ENCODE data around the gene DCP1A.
"Not testable (repeated sequence)": the region's sequence is repeated elsewhere in the genome, so short reads cannot be mapped to it uniquely, and the experiment has no call there.

DCP1A gene

GRCh38 chr3:53350652-53351051, 3.3 kb upstream of the DCP1A start:
- DNase-seq (ENCODE audit: low read depth in 1 of 2, low spot score in 1 of 2): peak in 1 of 2 experiments; percentile 18

GRCh38 chr3:53348118-53348517, 775 bp upstream of the DCP1A start:
- DNase-seq (ENCODE audit: low read depth in 1 of 2, low spot score in 1 of 2); in situ Hi-C loops (cut with HindIII; ENCODE audit: low pct_unique_long_range_greater_than_20kb, low sequenced_read_pairs): not testable (repeated sequence)

More at GRCh38 chr3:53350652-53351051, 3.3 kb upstream of the DCP1A start:
- TF ChIP-seq JUND (IDR thresholded peaks at IDR 0.05; ENCODE audit: low read depth): no peak
- in situ Hi-C loops (cut with HindIII; ENCODE audit: low pct_unique_long_range_greater_than_20kb, low sequenced_read_pairs): no loop called here

GRCh38 chr3:53346922-53347260, 452 bp downstream of the DCP1A start:
- DNase-seq (ENCODE audit: low read depth in 1 of 2, low spot score in 1 of 2): peak in 1 of 2 experiments; percentile 6
- in situ Hi-C loops (cut with HindIII; ENCODE audit: low pct_unique_long_range_greater_than_20kb, low sequenced_read_pairs): no loop called here
- no peak for TF ChIP-seq JUND (IDR thresholded peaks at IDR 0.05; ENCODE audit: low read depth)

GRCh38 chr3:53346514-53346913, 829 bp downstream of the DCP1A start:
- in situ Hi-C loops (cut with HindIII; ENCODE audit: low pct_unique_long_range_greater_than_20kb, low sequenced_read_pairs): no loop called here
- no peak for DNase-seq (ENCODE audit: low read depth in 1 of 2, low spot score in 1 of 2)
- TF ChIP-seq JUND (IDR thresholded peaks at IDR 0.05; ENCODE audit: low read depth): no peak

- TF ChIP-seq JUND (IDR thresholded peaks at IDR 0.05; ENCODE audit: low read depth): no peak
- in situ Hi-C loops (cut with HindIII; ENCODE audit: low pct_unique_long_range_greater_than_20kb, low sequenced_read_pairs): no loop called here
- DNase-seq (ENCODE audit: low read depth in 1 of 2, low spot score in 1 of 2): no peak
These were observed 5.0 kb downstream of the DCP1A start for GRCh38 chr3:53342353-53342752.

GRCh38 chr3:53337167-53337940, 10.0 kb downstream of the DCP1A start:
- no peak for TF ChIP-seq JUND (IDR thresholded peaks at IDR 0.05; ENCODE audit: low read depth)
- in situ Hi-C loops (cut with HindIII; ENCODE audit: low pct_unique_long_range_greater_than_20kb, low sequenced_read_pairs): no loop called here

GRCh38 chr3:53334742-53335141, 12.6 kb downstream of the DCP1A start:
- no peak for TF ChIP-seq JUND (IDR thresholded peaks at IDR 0.05; ENCODE audit: low read depth)
- DNase-seq (ENCODE audit: low read depth in 1 of 2, low spot score in 1 of 2): no peak
- in situ Hi-C loops (cut with HindIII; ENCODE audit: low pct_unique_long_range_greater_than_20kb, low sequenced_read_pairs): no loop called here

More at GRCh38 chr3:53337167-53337940, 10.0 kb downstream of the DCP1A start:
- DNase-seq (ENCODE audit: low read depth in 1 of 2, low spot score in 1 of 2): no peak

GRCh38 chr3:53331871-53332270, 15.5 kb downstream of the DCP1A start:
- no peak for DNase-seq (ENCODE audit: low read depth in 1 of 2, low spot score in 1 of 2)

GRCh38 chr3:53329897-53330296, 17.4 kb downstream of the DCP1A start:
- no peak for TF ChIP-seq JUND (IDR thresholded peaks at IDR 0.05; ENCODE audit: low read depth)
- DNase-seq (ENCODE audit: low read depth in 1 of 2, low spot score in 1 of 2): no peak
- in situ Hi-C loops (cut with HindIII; ENCODE audit: low pct_unique_long_range_greater_than_20kb, low sequenced_read_pairs): no loop called here

More at GRCh38 chr3:53331871-53332270, 15.5 kb downstream of the DCP1A start:
- TF ChIP-seq JUND (IDR thresholded peaks at IDR 0.05; ENCODE audit: low read depth): no peak
- in situ Hi-C loops (cut with HindIII; ENCODE audit: low pct_unique_long_range_greater_than_20kb, low sequenced_read_pairs): no loop called here

- DNase-seq (ENCODE audit: low read depth in 1 of 2, low spot score in 1 of 2): no peak
- no peak for TF ChIP-seq JUND (IDR thresholded peaks at IDR 0.05; ENCODE audit: low read depth)
- in situ Hi-C loops (cut with HindIII; ENCODE audit: low pct_unique_long_range_greater_than_20kb, low sequenced_read_pairs): no loop called here
These were observed 18.6 kb downstream of the DCP1A start for GRCh38 chr3:53328746-53329145.

GRCh38 chr3:53327986-53328385, 19.4 kb downstream of the DCP1A start:
- in situ Hi-C loops (cut with HindIII; ENCODE audit: low pct_unique_long_range_greater_than_20kb, low sequenced_read_pairs); DNase-seq (ENCODE audit: low read depth in 1 of 2, low spot score in 1 of 2): not testable (repeated sequence)

- no peak for TF ChIP-seq JUND (IDR thresholded peaks at IDR 0.05; ENCODE audit: low read depth)
- in situ Hi-C loops (cut with HindIII; ENCODE audit: low pct_unique_long_range_greater_than_20kb, low sequenced_read_pairs): no loop called here
- DNase-seq (ENCODE audit: low read depth in 1 of 2, low spot score in 1 of 2): no peak
These were observed 23.2 kb downstream of the DCP1A start for GRCh38 chr3:53324105-53324504.

GRCh38 chr3:53320697-53321096, 26.6 kb downstream of the DCP1A start:
- in situ Hi-C loops (cut with HindIII; ENCODE audit: low pct_unique_long_range_greater_than_20kb, low sequenced_read_pairs): no loop called here
- DNase-seq (ENCODE audit: low read depth in 1 of 2, low spot score in 1 of 2): peak in 1 of 2 experiments; percentile 24
- TF ChIP-seq JUND (IDR thresholded peaks at IDR 0.05; ENCODE audit: low read depth): no peak

GRCh38 chr3:53318522-53318921, 28.8 kb downstream of the DCP1A start:
- no peak for TF ChIP-seq JUND (IDR thresholded peaks at IDR 0.05; ENCODE audit: low read depth)
- in situ Hi-C loops (cut with HindIII; ENCODE audit: low pct_unique_long_range_greater_than_20kb, low sequenced_read_pairs): no loop called here
- no peak for DNase-seq (ENCODE audit: low read depth in 1 of 2, low spot score in 1 of 2)
